GM10266 (cell line): ENCODE measurements around the gene GPR62.
"Not testable (repeated sequence)": the region's sequence is repeated elsewhere in the genome, so short reads cannot be mapped to it uniquely, and the experiment has no call there.

Experiments used
- DNase-seq: peaks from one replicate; pipeline ENCODE4 v3.0.0; 2012; ENCODE audit errors: extremely low spot score
- TF ChIP-seq, protein P1 (sequence below): IDR thresholded peaks from 2 replicates; pipeline ENCODE4 v1.5.1; 2012; ENCODE audit warnings: mild to moderate bottlenecking, low read depth; ENCODE audit not compliant: control insufficient read depth, insufficient read depth; ENCODE audit errors: missing control alignments

Gene GPR62, protein sequence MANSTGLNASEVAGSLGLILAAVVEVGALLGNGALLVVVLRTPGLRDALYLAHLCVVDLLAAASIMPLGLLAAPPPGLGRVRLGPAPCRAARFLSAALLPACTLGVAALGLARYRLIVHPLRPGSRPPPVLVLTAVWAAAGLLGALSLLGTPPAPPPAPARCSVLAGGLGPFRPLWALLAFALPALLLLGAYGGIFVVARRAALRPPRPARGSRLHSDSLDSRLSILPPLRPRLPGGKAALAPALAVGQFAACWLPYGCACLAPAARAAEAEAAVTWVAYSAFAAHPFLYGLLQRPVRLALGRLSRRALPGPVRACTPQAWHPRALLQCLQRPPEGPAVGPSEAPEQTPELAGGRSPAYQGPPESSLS

DNA sequence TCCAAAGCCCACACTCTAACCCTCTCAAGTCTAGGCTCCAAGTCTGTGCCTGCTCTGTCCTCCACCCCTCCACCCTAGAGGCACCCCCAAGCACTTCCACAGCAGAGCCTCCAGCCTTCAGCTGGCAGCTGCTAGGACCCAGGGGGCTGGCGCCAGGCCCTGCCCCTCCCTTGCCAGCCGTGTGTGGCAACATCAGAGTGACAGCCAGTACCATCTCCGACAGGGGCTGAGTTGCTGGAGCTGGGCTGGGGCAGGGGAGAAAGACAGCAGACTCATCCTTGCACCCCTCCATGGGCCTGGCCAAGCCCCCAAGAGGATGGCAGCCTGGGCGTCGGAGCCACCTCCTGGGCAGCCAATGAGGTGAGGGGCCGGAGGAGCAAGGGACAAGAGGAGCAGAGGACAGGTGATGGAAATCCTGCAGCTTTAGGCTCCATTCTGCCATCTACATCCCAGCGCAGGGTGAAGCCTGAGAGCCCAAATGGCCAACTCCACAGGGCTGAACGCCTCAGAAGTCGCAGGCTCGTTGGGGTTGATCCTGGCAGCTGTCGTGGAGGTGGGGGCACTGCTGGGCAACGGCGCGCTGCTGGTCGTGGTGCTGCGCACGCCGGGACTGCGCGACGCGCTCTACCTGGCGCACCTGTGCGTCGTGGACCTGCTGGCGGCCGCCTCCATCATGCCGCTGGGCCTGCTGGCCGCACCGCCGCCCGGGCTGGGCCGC, at the start of gene GPR62:
Gene GPR62, plus strand, starts transcription at position 207 of the 718 bp plus-strand sequence. Its CDS starts 272 bp downstream, at position 479.
- DNase-seq: no peak
- TF ChIP-seq, protein P1, sequence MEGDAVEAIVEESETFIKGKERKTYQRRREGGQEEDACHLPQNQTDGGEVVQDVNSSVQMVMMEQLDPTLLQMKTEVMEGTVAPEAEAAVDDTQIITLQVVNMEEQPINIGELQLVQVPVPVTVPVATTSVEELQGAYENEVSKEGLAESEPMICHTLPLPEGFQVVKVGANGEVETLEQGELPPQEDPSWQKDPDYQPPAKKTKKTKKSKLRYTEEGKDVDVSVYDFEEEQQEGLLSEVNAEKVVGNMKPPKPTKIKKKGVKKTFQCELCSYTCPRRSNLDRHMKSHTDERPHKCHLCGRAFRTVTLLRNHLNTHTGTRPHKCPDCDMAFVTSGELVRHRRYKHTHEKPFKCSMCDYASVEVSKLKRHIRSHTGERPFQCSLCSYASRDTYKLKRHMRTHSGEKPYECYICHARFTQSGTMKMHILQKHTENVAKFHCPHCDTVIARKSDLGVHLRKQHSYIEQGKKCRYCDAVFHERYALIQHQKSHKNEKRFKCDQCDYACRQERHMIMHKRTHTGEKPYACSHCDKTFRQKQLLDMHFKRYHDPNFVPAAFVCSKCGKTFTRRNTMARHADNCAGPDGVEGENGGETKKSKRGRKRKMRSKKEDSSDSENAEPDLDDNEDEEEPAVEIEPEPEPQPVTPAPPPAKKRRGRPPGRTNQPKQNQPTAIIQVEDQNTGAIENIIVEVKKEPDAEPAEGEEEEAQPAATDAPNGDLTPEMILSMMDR: no peak

DNA sequence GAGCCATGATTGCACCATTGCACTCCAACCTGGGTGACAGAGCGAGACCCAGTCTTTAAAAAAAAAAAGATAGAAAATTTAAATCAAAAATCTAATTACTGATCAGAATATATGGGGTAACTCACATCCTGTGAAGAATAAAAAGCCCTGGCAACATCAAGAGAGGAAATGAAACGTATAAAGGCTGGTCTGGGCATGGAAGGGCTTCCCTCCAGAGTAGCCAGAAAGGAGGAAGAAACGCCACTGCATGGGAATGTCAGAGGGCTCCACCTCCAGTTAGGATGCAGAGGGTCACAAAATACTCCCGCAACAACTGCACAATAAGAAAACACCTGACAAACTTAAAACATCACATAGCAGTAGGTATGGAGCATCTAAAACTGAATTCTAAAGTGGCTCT, 47.2 kb upstream of the GPR62 start:
- DNase-seq: no peak

DNA sequence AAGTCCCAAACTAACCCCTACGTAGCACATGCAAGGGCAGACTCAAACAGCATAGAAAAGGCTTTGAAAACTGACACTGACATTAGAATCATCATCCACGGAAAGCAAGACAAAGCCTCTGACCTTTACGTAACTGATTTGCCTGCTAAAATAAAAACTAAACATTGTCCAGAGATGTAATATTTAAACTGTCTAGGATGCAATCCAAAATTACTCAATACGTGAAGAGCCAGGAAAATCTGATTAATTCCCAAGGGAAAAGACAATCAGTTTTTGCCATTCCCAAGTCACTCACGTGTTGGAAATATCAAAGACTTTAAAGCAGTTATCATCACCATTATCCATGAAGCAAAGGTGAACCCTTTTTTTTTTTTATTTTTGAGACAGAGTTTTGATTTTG, 38.8 kb upstream of the GPR62 start:
- TF ChIP-seq, protein P1: no peak
- DNase-seq: no peak

More for the DNA sequence above, 47.2 kb upstream of the GPR62 start:
- TF ChIP-seq, protein P1: no peak

DNA sequence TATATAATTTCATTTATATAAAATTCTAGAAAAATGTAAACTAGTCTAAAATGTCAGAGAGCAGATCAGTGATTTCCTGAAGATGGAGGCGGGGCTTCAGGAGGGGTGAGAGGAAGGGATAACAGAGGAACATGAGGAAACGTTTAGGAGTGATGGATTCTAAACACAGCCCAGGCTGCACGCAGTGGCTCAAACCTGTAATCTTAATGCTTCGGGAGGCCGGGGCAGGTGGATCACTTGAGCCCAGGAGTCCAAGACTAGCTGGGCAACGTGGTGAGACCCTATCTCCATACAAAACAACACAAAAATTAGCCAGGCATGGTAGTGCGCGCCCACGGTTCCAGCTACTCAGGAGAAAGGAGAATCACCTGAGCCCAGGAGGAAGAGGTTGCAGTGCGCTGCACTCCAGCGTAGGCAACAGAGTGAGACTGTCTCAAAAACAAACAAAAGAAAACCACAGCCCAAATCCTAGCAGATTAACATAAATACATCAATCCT, 34.1 kb upstream of the GPR62 start:
- TF ChIP-seq, protein P1: no peak
- no peak for DNase-seq

DNA sequence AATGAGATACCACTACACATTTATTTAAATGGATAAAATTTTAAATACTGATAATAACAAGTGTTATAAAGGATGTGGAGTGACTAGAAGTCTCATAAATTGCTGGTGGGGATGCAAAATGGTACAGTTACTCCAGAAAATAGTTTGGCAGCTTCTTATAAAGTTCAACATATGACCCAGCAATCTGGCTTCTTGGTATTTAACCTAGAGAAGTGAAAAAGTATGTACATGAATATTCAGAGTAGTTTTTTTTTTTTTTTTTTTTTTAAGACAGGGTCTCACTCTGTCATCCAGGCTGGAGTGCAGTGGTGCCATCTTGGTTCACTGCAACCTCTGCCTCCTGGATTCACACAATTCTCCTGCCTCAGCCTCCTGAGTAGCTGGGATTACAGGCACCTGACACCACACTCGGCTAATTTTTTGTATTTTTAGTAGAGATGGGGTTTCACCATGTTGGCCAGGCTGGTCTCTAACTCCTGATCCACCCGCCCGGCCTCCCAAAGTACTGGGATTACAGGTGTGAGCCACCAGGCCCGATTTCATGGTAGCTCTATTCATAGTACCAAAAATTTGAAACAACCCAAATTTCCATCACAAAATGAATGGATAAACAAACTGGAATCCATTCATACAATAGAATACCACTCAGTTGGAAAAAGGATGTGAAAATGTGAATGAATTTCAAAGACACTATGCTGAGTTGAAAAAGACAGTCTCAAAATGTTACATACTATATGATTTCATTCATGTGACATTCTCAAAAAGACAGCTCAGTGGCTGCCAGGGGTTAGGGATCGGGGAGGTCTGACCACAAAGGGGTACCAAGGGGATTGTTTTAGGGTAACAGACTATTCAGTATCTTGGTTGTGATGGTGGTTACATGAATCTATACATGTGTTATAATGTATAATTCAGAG, 27.9 kb upstream of the GPR62 start:
- DNase-seq: no peak
- TF ChIP-seq, protein P1: no peak

DNA sequence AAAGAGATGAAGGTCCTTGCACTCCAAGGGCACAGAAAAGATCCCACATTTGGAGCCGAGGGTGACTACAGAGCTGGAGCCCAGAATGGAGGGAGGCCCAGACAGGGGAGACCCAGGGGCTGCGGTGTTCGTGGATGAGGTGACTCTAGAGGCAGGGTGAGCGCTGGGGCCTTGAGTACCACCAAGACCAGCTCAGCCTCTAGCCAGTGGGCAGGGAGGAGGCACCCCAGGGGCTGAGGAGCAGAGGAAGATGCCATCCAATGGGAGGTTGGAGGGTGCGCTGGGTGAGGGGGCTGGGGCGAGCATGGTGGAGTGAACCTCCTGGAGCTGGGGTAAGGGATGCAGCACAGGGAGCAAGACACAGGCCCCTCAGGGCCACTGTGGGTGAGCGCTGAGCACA, 26.7 kb upstream of the GPR62 start:
- no peak for DNase-seq
- TF ChIP-seq, protein P1: no peak

DNA sequence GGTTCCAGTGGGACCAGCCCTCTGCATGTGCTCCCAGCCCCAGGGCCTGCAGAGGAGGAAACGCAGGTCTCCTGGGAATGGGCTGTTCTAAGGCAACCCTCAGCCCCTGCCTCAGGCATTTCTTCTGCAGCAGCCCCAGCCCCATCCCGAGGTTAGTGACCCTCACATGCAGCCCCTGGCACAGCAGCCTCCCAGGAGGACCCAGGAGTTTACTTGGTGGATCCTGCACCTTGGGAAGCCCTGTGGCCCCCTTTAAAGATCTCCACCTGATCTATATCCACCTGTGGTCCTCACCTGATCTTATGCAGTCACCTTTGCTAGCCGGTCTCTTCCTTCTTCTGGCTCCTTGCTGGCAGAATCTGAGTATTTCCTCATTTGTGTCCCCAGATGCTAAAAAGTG, 26.2 kb upstream of the GPR62 start:
- not testable (repeated sequence) for DNase-seq
